Ovary (tissue), 3 donors: ENCODE data around the gene ASB8.

Experiments used
- CTCF ChIP-seq, 3 donors: fragments of 450-650 bp in 2 of 3; fragments of 200-600 bp in 1 of 3; IDR thresholded peaks; one replicate each; pipeline versions ENCODE4 v1.5.1 to v1.8.0; 2016 to 2022; ENCODE audit warnings: antibody characterized with exemption in 3 of 3, mild to moderate bottlenecking in 1 of 3
- EP300 ChIP-seq: sonication (generic); formaldehyde crosslinking; IDR thresholded peaks from one replicate; pipeline ENCODE4 v1.6.1; 2017; ENCODE audit warnings: antibody characterized with exemption
- POLR2A ChIP-seq: fragments of 450-650 bp; IDR thresholded peaks from one replicate; pipeline ENCODE4 v1.6.1; 2017; ENCODE audit warnings: antibody characterized with exemption, mild to moderate bottlenecking, moderate library complexity
- donor health status: DM: no; HTN: no; CAD: no.

- TF ChIP-seq CTCF (IDR thresholded peaks at IDR 0.05) (no peak), POLR2A (no peak), EP300 (no peak)
Observed at GRCh38 chr12:48198985-48199384, 41.7 kb upstream of the ASB8 start.
